Kidney (tissue), 14 donors: ENCODE measurements around the gene GAGE13. TPM values are rescaled to one million over a fixed set of nuclear protein-coding genes. Genes with fewer than 3 reads are reported as not detected.
A peak's percentile ranks its signal among the peaks of the same experiment; 100 is the strongest.
"Not testable (repeated sequence)": the region's sequence is repeated elsewhere in the genome, so short reads cannot be mapped to it uniquely, and the experiment has no call there.

Experiments
- DNase-seq, 5 donors: peaks; one replicate each; pipeline ENCODE4 v3.0.0-alpha.2; 2013 to 2020
- FAIRE-seq: peaks from 2 replicates; lab custom pipeline; 2012; peaks lifted over from hg19 to GRCh38; lab: Jason Lieb, UNC
- H3K27ac ChIP-seq, 2 donors: one replicate each; pipeline ENCODE4 v1.7.0; 2013; ENCODE audit warnings: low read depth in 2 of 2, low read length in 2 of 2, inconsistent platforms in 1 of 2
- H3K27me3 ChIP-seq: one replicate; pipeline ENCODE4 v1.7.1; 2013; ENCODE audit warnings: low read length, inconsistent platforms; ENCODE audit not compliant: control insufficient read depth, insufficient read depth
- H3K36me3 ChIP-seq, 3 donors: one replicate each; pipeline versions ENCODE4 v1.7.0 to v1.7.1; 2013; ENCODE audit warnings: low read length in 3 of 3, control low read depth in 1 of 3, inconsistent platforms in 1 of 3; ENCODE audit not compliant: insufficient read depth in 3 of 3, control insufficient read depth in 2 of 3
- H3K4me1 ChIP-seq, 3 donors: one replicate each; pipeline versions ENCODE4 v1.7.0 to v1.7.1; 2013; ENCODE audit warnings: low read length in 3 of 3, inconsistent platforms in 1 of 3, low read depth in 1 of 3; ENCODE audit not compliant: control insufficient read depth in 2 of 3, insufficient read depth in 2 of 3
- H3K4me3 ChIP-seq, 3 donors: one replicate each; pipeline versions ENCODE4 v1.7.0 to v1.8.1; 2013; ENCODE audit warnings: low read length in 3 of 3, control low read depth in 1 of 3, inconsistent platforms in 1 of 3
- H3K9ac ChIP-seq, 3 donors: one replicate each; pipeline versions ENCODE4 v1.7.0 to v1.7.1; 2013; ENCODE audit warnings: low read length in 3 of 3, control low read depth in 1 of 3, inconsistent platforms in 1 of 3
- H3K9me3 ChIP-seq, 3 donors: one replicate each; pipeline versions ENCODE4 v1.7.0 to v1.7.1; 2013; ENCODE audit warnings: low read length in 3 of 3, control low read depth in 1 of 3, inconsistent platforms in 1 of 3; ENCODE audit not compliant: control insufficient read depth in 2 of 3, insufficient read depth in 1 of 3
- CTCF ChIP-seq: IDR thresholded peaks from 3 replicates; pipeline ENCODE4 v1.5.1; 2012; ENCODE audit warnings: mild to moderate bottlenecking, moderate library complexity, borderline replicate concordance; ENCODE audit not compliant: insufficient read depth; ENCODE audit errors: extremely low read depth
- intact Hi-C: fragments of 100-400 bp; cut with DNase I; formaldehyde crosslinking; loops from one replicate; pipeline ENCODE4 v1.11.1; 2022
- polyA plus RNA-seq: library from polyadenylated mRNA; stranded (reverse); fragments of 350-450 nt; fragmentation: Illumina TruSeq; extraction: RNeasy Lipid Tissue Mini Kit (QIAGEN cat#74804); gene quantifications from one replicate; pipeline ENCODE4 v1.2.3, GENCODE V29; 2014; ENCODE audit warnings: low read depth, low replicate concordance; ENCODE audit not compliant: insufficient read depth
- total RNA-seq: library from RNA; stranded (reverse); fragmentation: NEBNext Ultra II Directional; extraction: Animal tissue kit (Norgen Biotek cat#: 25700); gene quantifications from one replicate; pipeline ENCODE4 v1.2.1, GENCODE V29; 2021
- donor health status: control.
- donor health status: control.
- donor health status: control.
- donor health status: control.
- donor health status: control.
- donor health status: DM: yes; HTN: yes; CAD: no.
- donor health status: Normal renal cell carcinoma (clear cell type).

The GAGE13 gene
- total and polyA plus RNA-seq, 2 donors from 2014 or later = not detected

- intact Hi-C loops = no loop called here
- Histone ChIP-seq H3K36me3 (no peaks in the 10 kb centered on the region), H3K9ac (no peak overlapping the region), H3K9me3 (no peaks in the 10 kb centered on the region), H3K4me1 (no peaks in the 10 kb centered on the region), H3K27ac (no peak overlapping the region), H3K27me3 (no peaks in the 10 kb centered on the region), H3K4me3 (no peak overlapping the region)
- TF ChIP-seq CTCF = no peak
- DNase-seq (peak in 1 of 5 donors; percentile 61), FAIRE-seq (no peak)
Observed at GRCh38 chrX:49292400-49293362, 38.7 kb upstream of the GAGE13 start.

GRCh38 chrX:49299293-49299692, 32.1 kb upstream of the GAGE13 start:
- FAIRE-seq, DNase-seq, H3K4me1 ChIP-seq, H3K27me3 ChIP-seq, H3K36me3 ChIP-seq, intact Hi-C loops, H3K9me3 ChIP-seq, H3K9ac ChIP-seq, H3K27ac ChIP-seq, H3K4me3 ChIP-seq: not testable (repeated sequence)

GRCh38 chrX:49300703-49301102, 30.7 kb upstream of the GAGE13 start:
- Histone ChIP-seq H3K4me1 (no peaks in the 10 kb centered on the region), H3K27ac (no peak overlapping the region), H3K4me3 (no peak overlapping the region), H3K9me3 (no peaks in the 10 kb centered on the region), H3K36me3 (no peaks in the 10 kb centered on the region), H3K9ac (no peak overlapping the region), H3K27me3 (no peaks in the 10 kb centered on the region)
- no peak for TF ChIP-seq CTCF
- intact Hi-C loops = no loop called here
- FAIRE-seq (no peak), DNase-seq (no peak)

- Histone ChIP-seq H3K9me3 (no peaks in the 10 kb centered on the region), H3K27me3 (no peaks in the 10 kb centered on the region), H3K4me1 (no peaks in the 10 kb centered on the region), H3K4me3 (no peak within 1 kb of the TSS), H3K27ac (no peak within 1 kb of the TSS), H3K36me3 (no peaks in the 10 kb centered on the region), H3K9ac (no peak within 1 kb of the TSS)
- FAIRE-seq (no peak), DNase-seq (no peak)
- TF ChIP-seq CTCF = no peak
- intact Hi-C loops = no loop called here
Observed at GRCh38 chrX:49303346-49303745, 28.0 kb upstream of the GAGE13 start, which contains the start of gene GAGE10. TSS of gene GAGE10 (plus strand) at chrX:49303646. CDS start at chrX:49304860, 1,214 bp downstream.

- H3K9me3 ChIP-seq, H3K4me3 ChIP-seq, DNase-seq, H3K4me1 ChIP-seq, FAIRE-seq, H3K27me3 ChIP-seq, intact Hi-C loops, H3K36me3 ChIP-seq, H3K27ac ChIP-seq, H3K9ac ChIP-seq: not testable (repeated sequence)
Observed at GRCh38 chrX:49307775-49308174, 23.6 kb upstream of the GAGE13 start.
